IMR-90 (cell line): ENCODE data around the gene WDR90. TPM values are rescaled to one million over a fixed set of nuclear protein-coding genes. Genes with fewer than 3 reads are reported as not detected.

Experiments used
- ATAC-seq: fragments of 200-7000 bp; cut with Tn5 transposase; 2 replicates; pipeline ENCODE4 v1.9.1; 2020; ENCODE audit warnings: low read depth, mild to moderate bottlenecking, moderate library complexity
- BruUV-seq: library from RNA; stranded (reverse); fragments of 400-500 nt; replicated peaks from 2 replicates; lab custom pipeline; 2021; lab: Mats Ljungman, UMichigan
- CTCF ChIA-PET: fragments of 300-600 bp; formaldehyde crosslinking; extraction: SDS; loops from one replicate; lab custom pipeline; 2021; ENCODE audit warnings: antibody characterized with exemption; lab: Yijun Ruan, JAX
- POLR2A ChIA-PET: fragments of 300-600 bp; sonication (Branson Sonifier 250); formaldehyde crosslinking; loops from one replicate; lab custom pipeline; 2022; ENCODE audit warnings: antibody characterized with exemption; ENCODE audit not compliant: unreplicated experiment; lab: Charles Lee
- DNase-seq: peaks from one replicate; pipeline ENCODE4 v3.0.0; 2013
- H2AFZ ChIP-seq: replicated peaks from 2 replicates; pipeline ENCODE3; 2013; ENCODE audit warnings: low read length, mild to moderate bottlenecking; ENCODE audit not compliant: poor library complexity
- H2AK5ac ChIP-seq: 2 replicates; pipeline ENCODE4 v1.6.1; 2013; ENCODE audit warnings: low read depth, low read length, inconsistent platforms
- H2AK9ac ChIP-seq: replicated peaks from 2 replicates; pipeline ENCODE3; 2013; ENCODE audit warnings: mild to moderate bottlenecking, low read depth, low read length, moderate library complexity; ENCODE audit not compliant: poor library complexity
- H2BK120ac ChIP-seq: 2 replicates; pipeline ENCODE4 v1.6.1; 2013; ENCODE audit warnings: low read depth, low read length, inconsistent platforms
- H2BK15ac ChIP-seq: 3 replicates; pipeline ENCODE4 v1.6.1; 2013; ENCODE audit warnings: low read depth, low read length, inconsistent platforms
- H2BK20ac ChIP-seq: 2 replicates; pipeline ENCODE4 v1.6.1; 2013; ENCODE audit warnings: low read depth, mild to moderate bottlenecking, inconsistent platforms, low read length, moderate library complexity
- H2BK5ac ChIP-seq: 2 replicates; pipeline ENCODE4 v1.6.1; 2013; ENCODE audit warnings: mild to moderate bottlenecking, low read depth, low read length, inconsistent platforms; ENCODE audit not compliant: poor library complexity, severe bottlenecking
- H3K14ac ChIP-seq: replicated peaks from 2 replicates; pipeline ENCODE4 v1.6.1; 2013; ENCODE audit warnings: low read depth, low read length, inconsistent platforms
- H3K18ac ChIP-seq: 2 replicates; pipeline ENCODE4 v1.6.1; 2013; ENCODE audit warnings: low read depth, low read length, control low read depth
- H3K23ac ChIP-seq: 2 replicates; pipeline ENCODE4 v1.6.1; 2013; ENCODE audit warnings: low read depth, low read length, inconsistent platforms
- H3K27ac ChIP-seq: 2 replicates; pipeline ENCODE4 v1.5.1; 2013; ENCODE audit warnings: mild to moderate bottlenecking, control low read depth, low read length; ENCODE audit not compliant: insufficient read depth
- H3K27me3 ChIP-seq: 2 replicates; pipeline ENCODE4 v1.6.1; 2013; ENCODE audit warnings: low read length; ENCODE audit not compliant: control insufficient read depth, insufficient read depth
- H3K36me3 ChIP-seq: 2 replicates; pipeline ENCODE4 v1.6.1; 2013; ENCODE audit warnings: low read length, mixed read lengths; ENCODE audit not compliant: control insufficient read depth, insufficient read depth
- H3K4ac ChIP-seq: 2 replicates; pipeline ENCODE4 v1.6.1; 2013; ENCODE audit warnings: low read depth, low read length, inconsistent platforms
- H3K4me1 ChIP-seq: 2 replicates; pipeline ENCODE4 v1.6.1; 2013; ENCODE audit warnings: low read length, mixed read lengths; ENCODE audit not compliant: control insufficient read depth, insufficient read depth
- H3K4me2 ChIP-seq: 2 replicates; pipeline ENCODE4 v1.6.1; 2013; ENCODE audit warnings: low read depth, mild to moderate bottlenecking, control low read depth, low read length, moderate library complexity
- H3K4me3 ChIP-seq: 2 replicates; pipeline ENCODE4 v1.5.1; 2013; ENCODE audit warnings: low read depth, mild to moderate bottlenecking, control low read depth, low read length, moderate library complexity; ENCODE audit not compliant: insufficient read depth
- H3K56ac ChIP-seq: 2 replicates; pipeline ENCODE4 v1.6.1; 2013; ENCODE audit warnings: low read length, inconsistent platforms; ENCODE audit not compliant: insufficient read depth; ENCODE audit errors: extremely low read depth
- H3K79me1 ChIP-seq, 2 experiments: 2 replicates each; pipeline ENCODE4 v1.6.1; 2013; ENCODE audit warnings: low read length in 2 of 2, inconsistent platforms in 1 of 2, low read depth in 1 of 2
- H3K9ac ChIP-seq: 2 replicates; pipeline ENCODE4 v1.6.1; 2013; ENCODE audit warnings: low read depth, low read length, control low read depth
- H3K9me1 ChIP-seq: 2 replicates; pipeline ENCODE4 v1.6.1; 2013; ENCODE audit warnings: low read length, inconsistent platforms; ENCODE audit not compliant: insufficient read depth
- H3K9me3 ChIP-seq: 2 replicates; pipeline ENCODE4 v1.6.1; 2013; ENCODE audit warnings: low read length; ENCODE audit not compliant: control insufficient read depth, insufficient read depth
- H4K20me1 ChIP-seq: 2 replicates; pipeline ENCODE4 v1.6.1; 2013; ENCODE audit warnings: low read length, inconsistent platforms; ENCODE audit not compliant: insufficient read depth
- H4K5ac ChIP-seq: 2 replicates; pipeline ENCODE4 v1.6.1; 2013; ENCODE audit warnings: mild to moderate bottlenecking, low read depth, low read length, control low read depth
- H4K8ac ChIP-seq, 2 experiments: 2 replicates each; pipeline ENCODE4 v1.6.1; 2013; ENCODE audit warnings: low read depth in 2 of 2, low read length in 2 of 2, control low read depth in 1 of 2, inconsistent platforms in 1 of 2
- H4K91ac ChIP-seq: 2 replicates; pipeline ENCODE4 v1.6.1; 2013; ENCODE audit warnings: low read depth, low read length, inconsistent platforms; ENCODE audit not compliant: insufficient read depth
- CEBPB ChIP-seq: IDR thresholded peaks from 2 replicates; pipeline ENCODE4 v1.6.1; 2012; ENCODE audit warnings: low read depth, low read length, improper control_type of control experiment
- CHD1 ChIP-seq: IDR thresholded peaks from 2 replicates; pipeline ENCODE4 v1.6.1; 2012; ENCODE audit warnings: low read depth, low read length, improper control_type of control experiment
- CTCF ChIP-seq: conservative IDR thresholded peaks from 2 replicates; pipeline ENCODE4 v1.5.1; 2012; ENCODE audit warnings: mild to moderate bottlenecking, low read depth, low read length, improper control_type of control experiment
- ELK1 ChIP-seq: fragments of 150-350 bp; IDR thresholded peaks from 2 replicates; pipeline ENCODE4 v1.6.1; 2016; ENCODE audit warnings: low read depth, mild to moderate bottlenecking, low read length, moderate library complexity, borderline replicate concordance
- NFE2L2 ChIP-seq: fragments of 150-350 bp; IDR thresholded peaks from 2 replicates; pipeline ENCODE4 v1.6.1; 2016; ENCODE audit warnings: low read depth, mild to moderate bottlenecking, low read length
- POLR2A ChIP-seq: IDR thresholded peaks from 2 replicates; pipeline ENCODE4 v1.6.1; 2012; ENCODE audit warnings: mild to moderate bottlenecking, low read depth, low read length
- RCOR1 ChIP-seq: IDR thresholded peaks from 2 replicates; pipeline ENCODE4 v1.6.1; 2012; ENCODE audit warnings: mild to moderate bottlenecking, low read length, improper control_type of control experiment; ENCODE audit not compliant: insufficient replicate concordance
- RFX5 ChIP-seq: IDR thresholded peaks from 2 replicates; pipeline ENCODE4 v1.8.0; 2012; ENCODE audit warnings: low read depth, mild to moderate bottlenecking, low read length, moderate library complexity
- WGBS, 2 experiments: methylation state at CpG; one replicate each; pipeline versions ENCODE4 v1.1.5 to v1.1.7; 2013; ENCODE audit warnings: missing lambda C conversion rate in 2 of 2; ENCODE audit not compliant: insufficient read length in 1 of 2; ENCODE audit errors: extremely low coverage in 2 of 2; 5-methylcytosine and 5-hydroxymethylcytosine counted together
- dilution Hi-C: fragments of 300-500 bp; cut with HindIII; formaldehyde crosslinking; loops from one replicate; pipeline ENCODE4 v1.14.3; 2018; ENCODE audit warnings: low sequenced_read_pairs; ENCODE audit not compliant: unreplicated experiment
- in situ Hi-C: fragments of 300-500 bp; cut with MboI; formaldehyde crosslinking; loops from 3 replicates; pipeline ENCODE4 v1.14.3; 2019; ENCODE audit warnings: low sequenced_read_pairs, inconsistent platforms, mixed read lengths
- intact Hi-C: fragments of 100-400 bp; cut with micrococcal nuclease; formaldehyde crosslinking; loops from 2 replicates; pipeline ENCODE4 v1.10.0; 2022
- polyA plus RNA-seq, 3 experiments: library from polyadenylated mRNA; depleted of rRNA; stranded (reverse); fragments of >200 nt; gene quantifications; 2 replicates each; pipeline ENCODE4 v1.2.3, GENCODE V29; 2012; ENCODE audit warnings: low replicate concordance in 1 of 3
- total RNA-seq: library from RNA; depleted of rRNA; stranded (reverse); fragments of >200 nt; gene quantifications from 2 replicates; pipeline ENCODE4 v1.2.3, GENCODE V29; 2012

WDR90 gene
- total and polyA plus RNA-seq, 2 of the 4 experiments (the other 2 are of a cell fraction), result 1.4 to 18.7 TPM

GRCh38 chr16:645852-646678 is 3.1 kb upstream of the WDR90 start:
- Histone ChIP-seq H2AK5ac (no peak overlapping the region; the same call in 1 of the 2 replicates), H2BK120ac (no peak overlapping the region), H4K91ac (no peak overlapping the region), H4K8ac (no peak overlapping the region), H2AK9ac (peak overlapping the region; percentile 5), H3K4me3 (no peak overlapping the region), H2BK5ac (no peak overlapping the region), H3K9me1 (peaks cover 15% of the 10 kb centered on the region), H3K14ac (no peak overlapping the region), H3K36me3 (no peaks in the 10 kb centered on the region), H3K56ac (no peak overlapping the region), H3K4me1 (peaks cover 21% of the 10 kb centered on the region), H2BK20ac (no peak overlapping the region), H4K20me1 (no peaks in the 10 kb centered on the region; the same call in 1 of the 2 replicates), H3K4me2 (no peak overlapping the region), H3K9me3 (no peaks in the 10 kb centered on the region), H3K4ac (no peak overlapping the region), H3K79me1 (peaks cover 13 to 58% of the 10 kb centered on the region in 2 experiments; a peak in 3 of 4 replicates), H4K5ac (no peak overlapping the region), H3K18ac (no peak overlapping the region), H3K27me3 (no peaks in the 10 kb centered on the region), H3K23ac (no peak overlapping the region), H2BK15ac (no peak overlapping the region), H2AFZ (no peak overlapping the region), H3K9ac (no peak overlapping the region), H3K27ac (no peak overlapping the region)
- CTCF ChIA-PET, result no interaction called here
- intact Hi-C loops, result no loop called here
- no TSS peak for BruUV-seq
- POLR2A ChIA-PET, result no interaction called here
- in situ Hi-C loops, result loop anchor here (10.0 kb wide), 1 partner anchor 251 kb away; the partner anchor contains the start of gene NME4
- dilution Hi-C loops, result no loop called here
- no peak for TF ChIP-seq CEBPB
- TF ChIP-seq RFX5, result no peak
- TF ChIP-seq CTCF, result no peak
- no peak for TF ChIP-seq POLR2A
- TF ChIP-seq NFE2L2, result no peak
- TF ChIP-seq ELK1, result no peak
- no peak for TF ChIP-seq CHD1
- no peak for TF ChIP-seq RCOR1
- whole genome bisulfite sequencing, 2 experiments, result 97% methylated on average over 9 of the region's 32 CpGs; no CpG with 5 or more reads in 1 of the 2 experiments
- no peak for ATAC-seq
- DNase-seq, result no peak
